GM21390 (cell line): Measurements from ENCODE around the gene SFT2D1.
A peak's percentile ranks its signal among the peaks of the same experiment; 100 is the strongest.

Experiments used
- ATAC-seq: cut with Tn5 transposase; IDR thresholded peaks from one replicate; pipeline ENCODE4 v1.9.1; 2021; ENCODE audit not compliant: unreplicated experiment

The SFT2D1 gene

GRCh38 chr6:166308769-166309589, 33.4 kb downstream of the SFT2D1 start:
- no peak for ATAC-seq

- ATAC-seq = peak; percentile 47
These were observed 34.1 kb downstream of the SFT2D1 start, which contains the start of gene PRR18 for GRCh38 chr6:166308033-166308768. Gene PRR18 (minus strand): TSS chr6:166308392. CDS start chr6:166308142, 250 bp downstream.

GRCh38 chr6:166307082-166308032, 35.0 kb downstream of the SFT2D1 start:
- peak; percentile 37 for ATAC-seq

GRCh38 chr6:166306378-166307081, 35.8 kb downstream of the SFT2D1 start:
- ATAC-seq = no peak

GRCh38 chr6:166305562-166306117, 36.7 kb downstream of the SFT2D1 start:
- no peak for ATAC-seq

- no peak for ATAC-seq
These were observed 38.2 kb downstream of the SFT2D1 start for GRCh38 chr6:166304106-166304505.

GRCh38 chr6:166301611-166302529, 40.5 kb downstream of the SFT2D1 start:
- ATAC-seq = no peak

- no peak for ATAC-seq
These were observed 41.9 kb downstream of the SFT2D1 start for GRCh38 chr6:166300357-166300987.

- no peak for ATAC-seq
These were observed 44.7 kb downstream of the SFT2D1 start for GRCh38 chr6:166297606-166298005.

- no peak for ATAC-seq
These were observed 46.1 kb downstream of the SFT2D1 start for GRCh38 chr6:166296035-166296883.

- ATAC-seq = no peak
These were observed 48.4 kb downstream of the SFT2D1 start for GRCh38 chr6:166293731-166294584.

- no peak for ATAC-seq
These were observed 52.9 kb downstream of the SFT2D1 start for GRCh38 chr6:166289207-166290060.

GRCh38 chr6:166286839-166287271, 55.5 kb downstream of the SFT2D1 start:
- peak; percentile 96 for ATAC-seq

GRCh38 chr6:166285233-166285632, 57.1 kb downstream of the SFT2D1 start:
- no peak for ATAC-seq

- no peak for ATAC-seq
These were observed 57.7 kb downstream of the SFT2D1 start for GRCh38 chr6:166284640-166285039.
